A549 (cell line): ENCODE results near the gene NTN5.

Experiments used
- BCL3 ChIP-seq: fragments of >200 bp; sonication (Bioruptor Twin); formaldehyde crosslinking; IDR thresholded peaks from 3 replicates; pipeline ENCODE4 v1.6.1; 2016
- CBX8 ChIP-seq: fragments of 200-600 bp; sonication (generic); IDR thresholded peaks from 2 replicates; pipeline ENCODE4 v1.6.1; 2016
- CTCF ChIP-seq: fragments of >200 bp; sonication (Bioruptor Twin); formaldehyde crosslinking; IDR thresholded peaks from 3 replicates; pipeline ENCODE4 v1.5.1; 2016
- ELK1 ChIP-seq: fragments of 150-350 bp; IDR thresholded peaks from 2 replicates; pipeline ENCODE4 v1.6.1; 2014; ENCODE audit warnings: low read depth, mild to moderate bottlenecking, low read length
- EP300 ChIP-seq, 2 experiments: fragments of >200 bp; sonication (Bioruptor Twin); formaldehyde crosslinking; IDR thresholded peaks; 2 replicates in 1 of 2; 3 replicates in 1 of 2; pipeline ENCODE4 v1.6.1; 2016 to 2017
- JUN ChIP-seq, 2 experiments: fragments of >200 bp; sonication (Bioruptor Twin); formaldehyde crosslinking; IDR thresholded peaks; 2 replicates in 1 of 2; 3 replicates in 1 of 2; pipeline ENCODE4 v1.6.1; 2016 to 2017
- POLR2A ChIP-seq: IDR thresholded peaks from 2 replicates; pipeline ENCODE4 v1.6.1; 2012; ENCODE audit warnings: mild to moderate bottlenecking, low read length
- RAD21 ChIP-seq, 2 experiments: fragments of >200 bp in 1 of 2; sonication (Bioruptor Twin) in 1 of 2; formaldehyde crosslinking in 1 of 2; IDR thresholded peaks in 1 of 2; conservative IDR thresholded peaks in 1 of 2; 2 replicates in 1 of 2; 3 replicates in 1 of 2; pipeline ENCODE4 v1.6.1; 2012 to 2018; ENCODE audit warnings: inconsistent platforms in 1 of 2
- ZC3H11A ChIP-seq: fragments of 450-650 bp; IDR thresholded peaks from 2 replicates; pipeline ENCODE4 v1.6.1; 2014; ENCODE audit warnings: antibody characterized with exemption, mild to moderate bottlenecking

GRCh38 chr19:48646001-48646721 is 26.7 kb downstream of the NTN5 start, which contains the start of gene CA11:
- TF ChIP-seq ZC3H11A (no peak), CTCF (peak; percentile 90), JUN (IDR thresholded peaks at IDR 0.05) (peak in 1 of 2 experiments; percentile 73; a peak in 3 of 5 replicates), POLR2A (no peak; the same call in 1 of the 2 replicates), RAD21 (conservative IDR thresholded peaks at IDR 0.05 in 1 of 2, IDR thresholded peaks at IDR 0.05 in 1 of 2) (peak; percentile 97 to 98), ELK1 (no peak), BCL3 (0 out of 3 replicates have a peak, but pooled peaks have one; percentile 24), CBX8 (no peak), EP300 (IDR thresholded peaks at IDR 0.05) (no peak)
